GM10266 (cell line): ENCODE results near the gene ESCO1.

Experiments used
- DNase-seq: peaks from one replicate; pipeline ENCODE4 v3.0.0; 2012; ENCODE audit errors: extremely low spot score
- TF ChIP-seq, protein P1 (sequence below): IDR thresholded peaks from 2 replicates; pipeline ENCODE4 v1.5.1; 2012; ENCODE audit warnings: mild to moderate bottlenecking, low read depth; ENCODE audit not compliant: control insufficient read depth, insufficient read depth; ENCODE audit errors: missing control alignments

Gene ESCO1

DNA sequence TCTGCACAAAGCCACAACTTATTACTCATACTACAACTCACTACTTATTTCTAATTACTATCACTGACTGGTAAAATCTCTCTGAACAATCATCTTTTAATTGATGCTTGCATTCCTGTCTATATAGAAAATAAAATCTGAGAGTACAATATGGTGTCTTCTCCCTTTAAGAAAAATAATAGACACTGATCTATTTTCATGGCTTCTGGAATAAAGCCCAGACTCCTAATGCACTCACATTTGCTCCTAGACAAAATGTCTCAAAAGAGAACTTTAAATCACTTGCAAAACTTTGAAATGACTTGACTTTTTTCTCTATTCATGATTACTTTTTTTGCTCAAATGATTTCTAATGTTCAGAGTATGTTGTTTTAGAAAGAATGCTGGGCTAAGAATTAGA, 28.7 kb downstream of the ESCO1 start:
- TF ChIP-seq, protein P1, sequence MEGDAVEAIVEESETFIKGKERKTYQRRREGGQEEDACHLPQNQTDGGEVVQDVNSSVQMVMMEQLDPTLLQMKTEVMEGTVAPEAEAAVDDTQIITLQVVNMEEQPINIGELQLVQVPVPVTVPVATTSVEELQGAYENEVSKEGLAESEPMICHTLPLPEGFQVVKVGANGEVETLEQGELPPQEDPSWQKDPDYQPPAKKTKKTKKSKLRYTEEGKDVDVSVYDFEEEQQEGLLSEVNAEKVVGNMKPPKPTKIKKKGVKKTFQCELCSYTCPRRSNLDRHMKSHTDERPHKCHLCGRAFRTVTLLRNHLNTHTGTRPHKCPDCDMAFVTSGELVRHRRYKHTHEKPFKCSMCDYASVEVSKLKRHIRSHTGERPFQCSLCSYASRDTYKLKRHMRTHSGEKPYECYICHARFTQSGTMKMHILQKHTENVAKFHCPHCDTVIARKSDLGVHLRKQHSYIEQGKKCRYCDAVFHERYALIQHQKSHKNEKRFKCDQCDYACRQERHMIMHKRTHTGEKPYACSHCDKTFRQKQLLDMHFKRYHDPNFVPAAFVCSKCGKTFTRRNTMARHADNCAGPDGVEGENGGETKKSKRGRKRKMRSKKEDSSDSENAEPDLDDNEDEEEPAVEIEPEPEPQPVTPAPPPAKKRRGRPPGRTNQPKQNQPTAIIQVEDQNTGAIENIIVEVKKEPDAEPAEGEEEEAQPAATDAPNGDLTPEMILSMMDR = no peak
- no peak for DNase-seq

DNA sequence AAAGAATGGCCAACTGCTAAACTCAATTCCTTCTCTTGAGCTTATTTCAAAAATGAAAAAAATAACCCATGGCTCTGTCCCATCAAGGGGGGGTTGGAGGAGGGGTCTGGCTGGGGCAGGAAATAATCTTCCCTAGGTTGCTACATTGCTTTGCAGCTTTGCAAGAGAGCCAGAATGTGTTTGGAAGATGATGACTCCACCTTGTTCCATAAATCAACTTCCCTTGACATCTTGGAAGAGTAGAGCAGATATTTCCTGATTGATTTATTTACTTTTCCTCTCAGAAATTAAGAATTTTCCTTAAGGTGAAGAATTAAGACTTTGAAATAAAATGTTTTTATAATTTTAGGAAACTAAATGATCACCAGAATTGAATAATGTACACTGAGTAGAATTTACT, 41.3 kb downstream of the ESCO1 start:
- no peak for DNase-seq
- TF ChIP-seq, protein P1 = no peak

DNA sequence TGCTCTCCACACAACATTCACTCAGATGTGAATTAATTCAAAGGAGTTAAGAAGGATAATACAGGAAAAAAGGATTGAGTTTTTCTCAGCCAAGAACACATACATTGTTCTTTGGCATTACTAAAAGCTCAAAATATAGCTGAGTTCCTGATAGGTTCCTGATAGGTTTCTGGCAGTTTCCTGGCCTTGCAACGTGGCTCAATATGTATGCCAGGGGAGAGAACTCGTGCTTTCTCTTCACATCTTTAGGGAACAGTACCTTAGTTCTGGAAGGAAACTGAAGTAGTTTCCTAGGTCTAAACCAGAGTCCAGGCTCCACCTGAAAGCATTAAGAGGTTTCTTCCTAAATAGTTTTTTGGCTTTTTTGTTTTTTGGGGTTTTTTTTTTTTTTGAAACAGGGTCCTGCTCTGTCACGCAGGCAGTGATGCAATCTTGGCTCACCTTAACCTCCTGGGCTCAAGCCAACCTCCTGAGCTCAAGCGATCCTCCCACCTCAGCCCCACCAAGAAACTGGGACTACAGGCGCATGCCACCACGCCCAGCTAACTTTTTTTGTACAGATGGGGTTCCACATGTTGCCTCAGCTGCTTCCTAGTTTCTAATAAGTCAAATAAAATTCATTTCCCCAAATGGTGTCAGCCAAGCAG, 42.8 kb downstream of the ESCO1 start:
- TF ChIP-seq, protein P1 = no peak
- DNase-seq = no peak

DNA sequence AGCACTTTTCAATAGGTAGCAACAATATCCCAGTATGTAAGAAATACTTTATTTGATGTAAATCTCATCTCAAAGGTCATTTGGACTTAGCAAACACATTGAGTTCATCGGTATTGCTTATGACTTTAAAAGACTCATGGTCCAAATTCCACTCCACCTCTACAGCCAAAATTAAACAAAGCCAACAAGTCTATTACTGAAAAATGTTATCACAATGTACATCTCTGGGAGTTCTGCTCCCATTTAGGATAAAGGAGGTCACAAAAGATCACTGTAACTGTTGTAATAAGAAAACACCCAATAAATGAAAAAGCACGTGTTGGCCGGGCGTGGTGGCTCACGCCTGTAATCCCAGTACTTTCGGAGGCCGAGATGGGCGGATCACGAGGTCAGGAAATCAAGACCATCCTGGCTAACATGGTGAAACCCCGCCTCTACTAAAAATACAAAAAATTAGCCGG, 50.0 kb downstream of the ESCO1 start:
- TF ChIP-seq, protein P1 = no peak

DNA sequence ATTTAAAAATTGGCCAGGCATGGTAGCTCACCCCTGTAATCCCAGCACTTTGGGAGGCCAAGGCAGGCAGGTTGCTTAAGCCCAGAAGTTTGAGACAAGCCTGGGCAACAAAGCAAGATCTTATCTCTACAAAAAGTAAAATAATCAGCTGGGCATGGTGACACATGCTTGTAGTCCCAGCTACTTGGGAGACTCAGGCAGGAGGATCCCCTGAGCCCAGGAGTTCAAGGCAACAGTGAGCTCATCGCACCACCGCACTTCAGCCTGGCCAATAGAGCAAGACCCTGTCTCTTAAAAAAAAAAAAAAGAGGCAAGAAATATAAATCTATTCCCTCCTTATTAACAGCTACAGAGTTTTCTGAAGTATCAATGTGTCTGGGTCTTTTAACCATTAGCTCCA, 51.9 kb downstream of the ESCO1 start:
- DNase-seq = no peak
- TF ChIP-seq, protein P1 = no peak

More for the DNA sequence above, 50.0 kb downstream of the ESCO1 start:
- no peak for DNase-seq

DNA sequence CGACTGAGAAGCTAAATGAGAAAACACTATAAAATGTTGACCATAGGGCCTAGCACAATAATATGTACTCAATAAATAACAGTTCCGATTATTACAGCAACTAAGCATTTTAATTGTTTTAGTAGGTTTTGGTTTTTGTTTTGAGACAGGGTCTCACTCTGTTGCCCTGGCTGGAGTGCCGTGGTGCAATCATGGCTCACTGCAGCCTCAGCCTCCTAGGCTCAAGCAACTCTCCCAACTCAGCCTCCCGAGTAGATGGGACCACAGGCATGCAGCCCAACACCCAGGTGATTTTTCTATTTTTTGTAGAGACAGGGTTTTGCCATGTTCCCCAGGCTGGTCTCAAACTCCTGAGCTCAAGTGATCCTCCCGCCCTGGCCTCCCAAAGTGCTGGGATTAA, 54.1 kb downstream of the ESCO1 start:
- no peak for DNase-seq
- TF ChIP-seq, protein P1 = no peak

DNA sequence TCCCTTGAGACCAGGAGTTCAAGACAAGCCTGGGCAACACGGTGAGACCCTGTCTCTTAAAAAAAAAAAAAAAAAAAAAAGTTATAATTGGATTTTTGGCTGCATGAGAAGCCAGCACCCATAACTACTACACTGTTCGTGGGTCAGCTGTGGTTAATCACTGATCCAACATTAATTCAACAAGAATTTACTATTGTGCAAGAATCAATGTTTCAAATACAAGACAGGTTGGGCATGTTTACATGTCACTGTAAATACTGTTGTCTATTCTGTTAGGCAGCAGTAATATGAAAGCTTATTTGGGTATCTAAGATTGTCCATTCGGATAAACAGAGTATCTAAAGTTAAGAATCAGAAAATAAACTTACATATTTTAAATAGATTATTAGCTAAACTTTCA, 62.3 kb downstream of the ESCO1 start:
- TF ChIP-seq, protein P1 = no peak
- DNase-seq = no peak
